Smooth muscle cell (in vitro differentiated cells): ENCODE results near the gene IDH3B. TPM values are rescaled to one million over a fixed set of nuclear protein-coding genes. Genes with fewer than 3 reads are reported as not detected.

Experiments
- DNase-seq: peaks from one replicate; lab custom pipeline; 2025; ENCODE audit not compliant: unreplicated experiment; lab: John Stamatoyannopoulos, UW
- H2AFZ ChIP-seq: fragments of 200-600 bp; sonication (generic); 2 replicates; pipeline ENCODE4 v1.6.0; 2016; ENCODE audit warnings: antibody characterized with exemption, low read depth, mild to moderate bottlenecking
- H3F3A ChIP-seq: fragments of 200-600 bp; sonication (generic); 2 replicates; pipeline ENCODE4 v1.6.0; 2017; ENCODE audit warnings: antibody characterized with exemption, low read depth
- H3K27ac ChIP-seq: fragments of 200-600 bp; sonication (generic); 2 replicates; pipeline ENCODE4 v1.5.1; 2016; ENCODE audit warnings: low read depth, mild to moderate bottlenecking
- H3K27me3 ChIP-seq: fragments of 200-600 bp; sonication (generic); 2 replicates; pipeline ENCODE4 v1.6.1; 2016; ENCODE audit warnings: low read depth, mild to moderate bottlenecking
- H3K36me3 ChIP-seq: fragments of 200-600 bp; sonication (generic); 2 replicates; pipeline ENCODE4 v1.5.1; 2016; ENCODE audit warnings: low read depth
- H3K4me1 ChIP-seq: fragments of 200-600 bp; sonication (generic); 2 replicates; pipeline ENCODE4 v1.5.1; 2016; ENCODE audit warnings: low read depth
- H3K4me2 ChIP-seq: fragments of 200-600 bp; sonication (generic); 2 replicates; pipeline ENCODE4 v1.6.0; 2016; ENCODE audit warnings: mild to moderate bottlenecking
- H3K4me3 ChIP-seq: fragments of 200-600 bp; sonication (generic); 2 replicates; pipeline ENCODE4 v1.5.1; 2016; ENCODE audit warnings: mild to moderate bottlenecking
- H3K79me2 ChIP-seq: fragments of 200-600 bp; sonication (generic); 2 replicates; pipeline ENCODE4 v1.6.0; 2016; ENCODE audit warnings: low read depth, mild to moderate bottlenecking
- H3K9ac ChIP-seq: fragments of 200-600 bp; sonication (generic); 2 replicates; pipeline ENCODE4 v1.6.0; 2016; ENCODE audit warnings: low read depth
- H3K9me3 ChIP-seq: fragments of 200-600 bp; sonication (generic); replicated peaks from 2 replicates; pipeline ENCODE4 v1.5.1; 2016; ENCODE audit warnings: low read depth
- H4K20me1 ChIP-seq: fragments of 200-600 bp; sonication (generic); 2 replicates; pipeline ENCODE4 v1.6.0; 2016; ENCODE audit warnings: low read depth
- WGBS: methylation state at CpG from one replicate; pipeline ENCODE4 v1.1.7; 2016; ENCODE audit warnings: low lambda C conversion rate; 5-methylcytosine and 5-hydroxymethylcytosine counted together
- polyA plus RNA-seq: library from polyadenylated mRNA; unstranded; fragments of >200 nt; fragmentation: Nextera tagmentation; extraction: Ambion mirVana; gene quantifications from 2 replicates; pipeline ENCODE4 v1.2.1, GENCODE V29; 2016
- total RNA-seq: library from RNA; depleted of rRNA; stranded (reverse); fragments of >200 nt; gene quantifications from 2 replicates; pipeline ENCODE4 v1.2.3, GENCODE V29; 2014
- TF ChIP-seq, protein P1 (sequence below): fragments of 200-600 bp; sonication (generic); IDR thresholded peaks from 2 replicates; pipeline ENCODE4 v1.5.1; 2017; ENCODE audit warnings: borderline replicate concordance, mild to moderate bottlenecking, antibody characterized with exemption; ENCODE audit not compliant: insufficient read depth, poor library complexity, severe bottlenecking

The IDH3B gene
- total and polyA plus RNA-seq, 2 experiments from 2014 or later = 64.2 to 89.6 TPM

DNA sequence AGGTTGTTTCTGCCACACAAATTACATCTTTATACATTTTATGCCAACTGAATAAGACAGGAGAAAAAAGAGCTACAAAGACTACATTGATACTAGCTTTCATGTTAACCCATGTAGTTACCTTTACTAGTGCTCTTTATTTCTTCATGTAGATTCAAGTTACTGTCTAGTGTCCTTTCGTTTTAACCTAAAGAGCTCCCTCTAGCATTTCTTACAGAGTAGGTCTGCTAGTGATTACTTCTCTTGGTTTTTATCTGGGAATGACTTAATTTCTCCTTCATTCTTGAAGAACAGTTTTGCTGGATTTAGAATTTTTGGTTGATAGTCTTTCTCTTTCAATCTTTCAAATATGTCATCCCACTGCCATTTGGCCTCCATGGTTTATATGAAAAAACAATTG, 32.8 kb downstream of the IDH3B start:
- Histone ChIP-seq H3K27me3 (peaks cover 40% of the 10 kb centered on the region), H3K4me3 (no peak overlapping the region), H3K9ac (no peak overlapping the region), H3F3A (no peaks in the 10 kb centered on the region), H2AFZ (no peak overlapping the region), H3K79me2 (no peaks in the 10 kb centered on the region), H3K27ac (no peak overlapping the region), H3K4me2 (no peak overlapping the region), H4K20me1 (no peaks in the 10 kb centered on the region), H3K36me3 (no peaks in the 10 kb centered on the region), H3K9me3 (no peaks in the 10 kb centered on the region), H3K4me1 (no peaks in the 10 kb centered on the region)
- TF ChIP-seq, protein P1, sequence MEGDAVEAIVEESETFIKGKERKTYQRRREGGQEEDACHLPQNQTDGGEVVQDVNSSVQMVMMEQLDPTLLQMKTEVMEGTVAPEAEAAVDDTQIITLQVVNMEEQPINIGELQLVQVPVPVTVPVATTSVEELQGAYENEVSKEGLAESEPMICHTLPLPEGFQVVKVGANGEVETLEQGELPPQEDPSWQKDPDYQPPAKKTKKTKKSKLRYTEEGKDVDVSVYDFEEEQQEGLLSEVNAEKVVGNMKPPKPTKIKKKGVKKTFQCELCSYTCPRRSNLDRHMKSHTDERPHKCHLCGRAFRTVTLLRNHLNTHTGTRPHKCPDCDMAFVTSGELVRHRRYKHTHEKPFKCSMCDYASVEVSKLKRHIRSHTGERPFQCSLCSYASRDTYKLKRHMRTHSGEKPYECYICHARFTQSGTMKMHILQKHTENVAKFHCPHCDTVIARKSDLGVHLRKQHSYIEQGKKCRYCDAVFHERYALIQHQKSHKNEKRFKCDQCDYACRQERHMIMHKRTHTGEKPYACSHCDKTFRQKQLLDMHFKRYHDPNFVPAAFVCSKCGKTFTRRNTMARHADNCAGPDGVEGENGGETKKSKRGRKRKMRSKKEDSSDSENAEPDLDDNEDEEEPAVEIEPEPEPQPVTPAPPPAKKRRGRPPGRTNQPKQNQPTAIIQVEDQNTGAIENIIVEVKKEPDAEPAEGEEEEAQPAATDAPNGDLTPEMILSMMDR = no peak
- 26% methylated on average over 1 of the region's 1 CpG for WGBS
- no peak for DNase-seq

DNA sequence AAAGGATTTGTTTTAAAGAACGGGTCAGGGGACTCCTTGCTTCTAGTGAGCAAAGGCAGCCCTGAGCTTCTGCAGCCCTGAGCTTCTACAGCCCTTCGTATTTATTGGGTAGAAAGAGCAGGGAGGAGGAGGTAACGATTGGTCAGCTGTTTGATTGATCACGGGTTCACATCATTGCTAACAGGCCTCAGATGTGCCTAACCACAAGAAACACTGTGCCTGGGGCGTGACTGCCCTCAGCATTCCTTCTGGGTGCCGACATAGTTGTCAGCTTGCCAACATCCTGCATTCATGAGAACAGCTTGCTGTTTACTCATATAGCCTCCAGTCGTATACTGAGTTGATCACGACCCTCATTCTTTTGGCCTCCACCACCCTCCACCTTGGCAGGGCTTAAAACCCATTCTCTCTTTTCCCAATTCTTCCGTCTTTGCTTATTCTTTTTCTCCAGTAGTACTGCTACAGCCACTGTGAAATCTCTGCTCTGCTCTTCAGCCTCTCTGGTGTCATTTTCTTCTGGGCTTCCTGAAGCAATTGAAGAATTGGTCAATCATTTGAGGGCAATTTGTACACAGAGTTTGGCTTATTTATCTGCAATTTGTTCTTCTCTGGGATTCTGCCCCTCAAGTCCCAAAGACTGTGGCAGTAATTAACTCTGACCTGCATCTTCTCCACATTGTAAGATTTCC, 37.0 kb downstream of the IDH3B start:
- H3K9me3 ChIP-seq = no peaks in the 10 kb centered on the region
- no peaks in the 10 kb centered on the region for H3K4me1 ChIP-seq
- DNase-seq = no peak
- no peak overlapping the region for H3K4me3 ChIP-seq
- no peak overlapping the region for H3K4me2 ChIP-seq
- H3F3A ChIP-seq = no peaks in the 10 kb centered on the region
- no peaks in the 10 kb centered on the region for H3K36me3 ChIP-seq
- H3K27ac ChIP-seq = no peak overlapping the region
- H3K27me3 ChIP-seq = no peaks in the 10 kb centered on the region
- no peak overlapping the region for H3K9ac ChIP-seq
- no peak overlapping the region for H2AFZ ChIP-seq
- H3K79me2 ChIP-seq = no peaks in the 10 kb centered on the region
- H4K20me1 ChIP-seq = no peaks in the 10 kb centered on the region
- TF ChIP-seq, protein P1 = no peak
- WGBS = 65% methylated on average over 9 of the region's 9 CpGs

DNA sequence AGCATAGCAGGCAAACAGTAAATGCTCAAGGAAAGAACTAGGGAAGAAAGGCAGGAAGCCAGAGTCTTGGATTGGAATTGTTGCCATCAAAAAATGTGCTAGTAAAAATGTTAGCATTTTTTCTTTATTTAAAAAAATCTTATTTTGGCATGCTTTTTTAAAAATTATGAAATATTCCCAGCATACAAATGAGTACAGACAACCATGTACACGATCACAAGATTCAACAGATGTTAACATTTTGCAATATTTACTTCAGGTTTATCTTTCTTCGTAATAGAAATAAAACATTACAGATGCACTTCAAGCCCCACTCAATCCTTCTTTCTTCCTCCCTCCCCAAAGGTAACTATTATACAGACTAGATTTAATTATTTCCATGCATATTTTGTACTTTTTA, 39.0 kb downstream of the IDH3B start:
- TF ChIP-seq, protein P1 = no peak
- H3K9ac ChIP-seq = no peak overlapping the region
- DNase-seq = no peak
- H4K20me1 ChIP-seq = no peaks in the 10 kb centered on the region
- H3K27ac ChIP-seq = no peak overlapping the region
- H3K27me3 ChIP-seq = no peaks in the 10 kb centered on the region
- H3K79me2 ChIP-seq = no peaks in the 10 kb centered on the region
- H3K36me3 ChIP-seq = no peaks in the 10 kb centered on the region
- no peaks in the 10 kb centered on the region for H3K4me1 ChIP-seq
- no peak overlapping the region for H2AFZ ChIP-seq
- no peak overlapping the region for H3K4me2 ChIP-seq
- no peak overlapping the region for H3K4me3 ChIP-seq
- H3K9me3 ChIP-seq = no peaks in the 10 kb centered on the region
- H3F3A ChIP-seq = peaks cover 2% of the 10 kb centered on the region
- 41% methylated on average over 2 of the region's 2 CpGs for WGBS

DNA sequence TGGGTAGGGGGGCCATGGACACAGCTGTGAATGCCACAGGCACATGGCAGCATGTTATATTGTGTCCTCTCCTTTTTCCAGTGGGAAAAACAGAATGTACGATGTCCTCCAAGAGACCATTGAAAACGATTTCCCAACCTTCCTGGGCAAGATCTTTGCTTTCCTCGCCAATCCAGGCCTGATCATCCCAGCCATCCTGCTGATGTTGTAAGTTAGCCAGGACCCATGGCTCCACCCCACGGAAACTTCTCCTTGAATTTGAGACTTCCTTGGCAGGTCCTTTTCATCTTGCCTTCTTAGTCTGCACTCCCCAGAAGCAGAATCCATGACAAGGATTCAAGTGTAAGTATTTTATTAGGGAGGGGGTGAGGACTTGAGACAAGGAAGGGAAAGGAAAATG, 39.8 kb downstream of the IDH3B start:
- Histone ChIP-seq H3K4me2 (no peak overlapping the region), H3F3A (peaks cover 7% of the 10 kb centered on the region), H3K79me2 (no peaks in the 10 kb centered on the region), H2AFZ (no peak overlapping the region), H3K27ac (no peak overlapping the region), H3K9me3 (no peaks in the 10 kb centered on the region), H3K4me1 (no peaks in the 10 kb centered on the region), H3K27me3 (no peaks in the 10 kb centered on the region), H3K36me3 (no peaks in the 10 kb centered on the region), H4K20me1 (no peaks in the 10 kb centered on the region), H3K9ac (no peak overlapping the region), H3K4me3 (no peak overlapping the region)
- TF ChIP-seq, protein P1 = no peak
- no peak for DNase-seq
- WGBS = 83% methylated on average over 4 of the region's 4 CpGs
